Chondrocyte (in vitro differentiated cells): ENCODE data around the gene NRP2. TPM values are rescaled to one million over a fixed set of nuclear protein-coding genes. Genes with fewer than 3 reads are reported as not detected.

Experiments
- DNase-seq: peaks from one replicate; pipeline ENCODE4 v3.0.0; 2021; ENCODE audit warnings: mixed read lengths, low spot score
- H3K27ac Mint-ChIP-seq: one replicate; pipeline ENCODE4 v1.8.0; 2021; ENCODE audit warnings: mild to moderate bottlenecking, moderate library complexity, mixed read lengths; ENCODE audit not compliant: unreplicated experiment
- H3K27me3 Mint-ChIP-seq: 2 replicates; pipeline ENCODE4 v1.8.0; 2021; ENCODE audit warnings: low read depth, mixed read lengths
- H3K36me3 Mint-ChIP-seq: 2 replicates; pipeline ENCODE4 v1.8.0; 2021; ENCODE audit warnings: low read depth, mixed read lengths
- H3K4me1 Mint-ChIP-seq: 2 replicates; pipeline ENCODE4 v1.8.0; 2021; ENCODE audit warnings: low read depth, mild to moderate bottlenecking, mixed read lengths
- H3K4me3 Mint-ChIP-seq: one replicate; pipeline ENCODE4 v1.8.0; 2021; ENCODE audit warnings: mild to moderate bottlenecking, moderate library complexity, mixed read lengths; ENCODE audit not compliant: unreplicated experiment
- H3K9me3 Mint-ChIP-seq: 2 replicates; pipeline ENCODE4 v1.8.0; 2021; ENCODE audit warnings: low read depth, mixed read lengths
- CTCF ChIP-seq: fragments of 200-600 bp; sonication (generic); IDR thresholded peaks from 2 replicates; pipeline ENCODE4 v1.5.0; 2021; ENCODE audit warnings: antibody characterized with exemption, mild to moderate bottlenecking, moderate library complexity
- total RNA-seq: library from RNA; stranded (reverse); gene quantifications from 3 replicates; pipeline ENCODE4 v1.2.1, GENCODE V29; 2021

The NRP2 gene
- total RNA-seq, 1 donor from 2014 or later, result 34.5 TPM

GRCh38 chr2:205759732-205760131 is 77.4 kb downstream of the NRP2 start:
- Mint-ChIP-seq H3K27me3 (no peaks in the 10 kb centered on the region), H3K4me3 (no peak overlapping the region), H3K36me3 (peaks cover 6% of the 10 kb centered on the region), H3K27ac (no peak overlapping the region), H3K4me1 (peaks cover 53% of the 10 kb centered on the region), H3K9me3 (no peaks in the 10 kb centered on the region)
- TF ChIP-seq CTCF, result no peak
- DNase-seq, result no peak

DNA sequence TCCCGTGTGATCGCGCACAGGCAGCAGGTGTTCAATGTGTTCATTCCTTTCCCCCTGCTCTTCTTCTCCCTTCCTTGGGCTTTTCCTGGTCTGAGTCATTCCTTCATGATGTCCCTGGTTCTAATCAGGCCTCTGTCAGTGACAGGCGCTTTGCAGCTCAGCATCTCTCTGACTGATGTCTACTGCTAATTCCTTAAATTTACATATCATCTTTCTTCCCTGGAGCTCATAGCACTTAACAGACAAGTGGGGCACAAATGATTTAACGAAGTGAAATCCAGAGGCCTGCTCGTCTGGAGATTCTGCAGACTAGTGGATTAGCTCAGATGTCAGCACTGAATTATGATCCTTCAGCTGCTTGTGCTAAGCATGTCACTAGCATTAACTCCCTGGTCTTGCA is 77.9 kb downstream of the NRP2 start:
- Mint-ChIP-seq H3K27ac (no peak overlapping the region), H3K9me3 (no peaks in the 10 kb centered on the region), H3K4me3 (no peak overlapping the region), H3K36me3 (peaks cover 6% of the 10 kb centered on the region), H3K4me1 (peaks cover 49% of the 10 kb centered on the region), H3K27me3 (no peaks in the 10 kb centered on the region)
- TF ChIP-seq CTCF, result no peak
- DNase-seq, result no peak

- H3K4me1 Mint-ChIP-seq, result peaks cover 36% of the 10 kb centered on the region
- H3K9me3 Mint-ChIP-seq, result no peaks in the 10 kb centered on the region
- H3K36me3 Mint-ChIP-seq, result peaks cover 6% of the 10 kb centered on the region
- no peak for DNase-seq
- H3K27ac Mint-ChIP-seq, result no peak overlapping the region
- no peaks in the 10 kb centered on the region for H3K27me3 Mint-ChIP-seq
- no peak overlapping the region for H3K4me3 Mint-ChIP-seq
- no peak for TF ChIP-seq CTCF
Observed at GRCh38 chr2:205761421-205761820, 79.1 kb downstream of the NRP2 start.

- TF ChIP-seq CTCF, result no peak
- Mint-ChIP-seq H3K4me3 (no peak overlapping the region), H3K9me3 (no peaks in the 10 kb centered on the region)
Observed at GRCh38 chr2:205762881-205763280, 80.6 kb downstream of the NRP2 start.

DNA sequence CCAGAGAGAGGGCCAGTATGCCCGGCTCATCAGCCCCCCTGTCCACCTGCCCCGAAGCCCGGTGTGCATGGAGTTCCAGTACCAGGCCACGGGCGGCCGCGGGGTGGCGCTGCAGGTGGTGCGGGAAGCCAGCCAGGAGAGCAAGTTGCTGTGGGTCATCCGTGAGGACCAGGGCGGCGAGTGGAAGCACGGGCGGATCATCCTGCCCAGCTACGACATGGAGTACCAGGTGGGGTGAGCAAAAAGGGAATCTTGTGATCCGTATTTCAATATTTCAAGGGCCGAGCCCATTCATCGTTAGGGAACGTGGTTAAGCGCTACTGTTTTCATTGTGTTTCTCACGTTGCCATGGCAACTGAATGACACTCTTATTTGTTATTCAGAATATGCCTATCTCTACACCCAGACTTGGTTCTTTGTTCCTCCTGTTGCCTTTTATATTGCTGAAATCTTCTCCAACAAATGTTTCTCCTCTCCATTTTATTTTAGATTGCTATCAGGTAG is 81.5 kb downstream of the NRP2 start:
- no peak overlapping the region for H3K27ac Mint-ChIP-seq
- DNase-seq, result no peak
- TF ChIP-seq CTCF, result peak; percentile 67
- H3K4me3 Mint-ChIP-seq, result no peak overlapping the region
- H3K9me3 Mint-ChIP-seq, result no peaks in the 10 kb centered on the region
- peaks cover 27% of the 10 kb centered on the region for H3K4me1 Mint-ChIP-seq
- H3K36me3 Mint-ChIP-seq, result peaks cover 6% of the 10 kb centered on the region
- H3K27me3 Mint-ChIP-seq, result no peaks in the 10 kb centered on the region

More at GRCh38 chr2:205762881-205763280, 80.6 kb downstream of the NRP2 start:
- no peak for DNase-seq
- Mint-ChIP-seq H3K4me1 (peaks cover 27% of the 10 kb centered on the region), H3K27ac (no peak overlapping the region), H3K27me3 (no peaks in the 10 kb centered on the region), H3K36me3 (peaks cover 6% of the 10 kb centered on the region)
